H9 (cell line): ENCODE measurements around the gene GPATCH11. TPM values are rescaled to one million over a fixed set of nuclear protein-coding genes. Genes with fewer than 3 reads are reported as not detected.

Source experiments
- DNase-seq: peaks from one replicate; pipeline ENCODE4 v3.0.0-alpha.2; 2017
- H2AFZ ChIP-seq: one replicate; pipeline ENCODE4 v1.6.1; 2013; ENCODE audit warnings: mild to moderate bottlenecking, low read length, control low read depth, moderate library complexity
- H2AK5ac ChIP-seq: 2 replicates; pipeline ENCODE4 v1.6.1; 2013; ENCODE audit warnings: low read length, control low read depth, mixed read lengths; ENCODE audit not compliant: insufficient read length
- H2BK120ac ChIP-seq: one replicate; pipeline ENCODE4 v1.6.1; 2013; ENCODE audit warnings: low read depth, mild to moderate bottlenecking, low read length, control low read depth, inconsistent platforms; ENCODE audit not compliant: poor library complexity, severe bottlenecking
- H2BK12ac ChIP-seq: 2 replicates; pipeline ENCODE4 v1.6.1; 2013; ENCODE audit warnings: low read length, control low read depth, mixed read lengths, low read depth; ENCODE audit not compliant: insufficient read length
- H2BK15ac ChIP-seq: 2 replicates; pipeline ENCODE4 v1.6.1; 2013; ENCODE audit warnings: low read depth, low read length, control low read depth
- H2BK20ac ChIP-seq: one replicate; pipeline ENCODE4 v1.6.1; 2013; ENCODE audit warnings: low read depth, mild to moderate bottlenecking, low read length, control low read depth, inconsistent platforms; ENCODE audit not compliant: poor library complexity, severe bottlenecking
- H2BK5ac ChIP-seq: 2 replicates; pipeline ENCODE4 v1.6.1; 2013; ENCODE audit warnings: low read length, control low read depth, mixed read lengths; ENCODE audit not compliant: insufficient read length
- H3K14ac ChIP-seq: 2 replicates; pipeline ENCODE4 v1.6.1; 2013; ENCODE audit warnings: low read length, control low read depth; ENCODE audit not compliant: insufficient read depth
- H3K18ac ChIP-seq: 2 replicates; pipeline ENCODE4 v1.6.1; 2013; ENCODE audit warnings: low read depth, mild to moderate bottlenecking, mixed read lengths, low read length, control low read depth; ENCODE audit not compliant: insufficient read length
- H3K23ac ChIP-seq: 2 replicates; pipeline ENCODE4 v1.6.1; 2013; ENCODE audit warnings: low read length, control low read depth, mixed read lengths, low read depth; ENCODE audit not compliant: insufficient read length
- H3K23me2 ChIP-seq: 2 replicates; pipeline ENCODE4 v1.6.1; 2013; ENCODE audit warnings: low read depth, mild to moderate bottlenecking, mixed read lengths, low read length, control low read depth; ENCODE audit not compliant: insufficient read length, poor library complexity, severe bottlenecking
- H3K27ac ChIP-seq: 2 replicates; pipeline ENCODE4 v1.5.1; 2013; ENCODE audit warnings: low read length, control low read depth, mixed read lengths, low read depth; ENCODE audit not compliant: insufficient read length
- H3K27me3 ChIP-seq: 2 replicates; pipeline ENCODE4 v1.6.1; 2013; ENCODE audit warnings: low read length, control low read depth, inconsistent platforms; ENCODE audit not compliant: insufficient read depth
- H3K4ac ChIP-seq: 2 replicates; pipeline ENCODE4 v1.6.1; 2013; ENCODE audit warnings: low read depth, mild to moderate bottlenecking, control low read depth, inconsistent platforms, low read length, moderate library complexity
- H3K4me1 ChIP-seq: 2 replicates; pipeline ENCODE4 v1.6.1; 2013; ENCODE audit warnings: low read length, control low read depth, inconsistent platforms; ENCODE audit not compliant: insufficient read depth
- H3K4me2 ChIP-seq: 2 replicates; pipeline ENCODE4 v1.6.1; 2013; ENCODE audit warnings: low read length, control low read depth, mixed read lengths; ENCODE audit not compliant: insufficient read length, insufficient read depth
- H3K56ac ChIP-seq: 2 replicates; pipeline ENCODE4 v1.6.1; 2013; ENCODE audit warnings: low read depth, mild to moderate bottlenecking, mixed read lengths, low read length, control low read depth; ENCODE audit not compliant: insufficient read length
- H3K79me1 ChIP-seq: 2 replicates; pipeline ENCODE4 v1.6.1; 2013; ENCODE audit warnings: low read depth, mild to moderate bottlenecking, moderate library complexity, low read length, control low read depth, inconsistent platforms; ENCODE audit not compliant: insufficient read depth, poor library complexity, severe bottlenecking
- H3K79me2 ChIP-seq: 2 replicates; pipeline ENCODE4 v1.6.1; 2013; ENCODE audit warnings: low read length, control low read depth, inconsistent platforms; ENCODE audit not compliant: insufficient read depth
- H3K9ac ChIP-seq: 2 replicates; pipeline ENCODE4 v1.6.1; 2013; ENCODE audit warnings: low read length, control low read depth, mixed read lengths; ENCODE audit not compliant: insufficient read length; ENCODE audit errors: extremely low read depth
- H3K9me3 ChIP-seq: one replicate; pipeline ENCODE4 v1.6.1; 2013; ENCODE audit warnings: low read depth, low read length, inconsistent platforms; ENCODE audit not compliant: control insufficient read depth
- H3T11ph ChIP-seq: one replicate; pipeline ENCODE4 v1.6.1; 2013; ENCODE audit warnings: mild to moderate bottlenecking, low read length, control low read depth, inconsistent platforms
- H4K20me1 ChIP-seq: one replicate; pipeline ENCODE4 v1.6.1; 2013; ENCODE audit not compliant: control insufficient read depth, insufficient read length, insufficient read depth
- H4K5ac ChIP-seq: 2 replicates; pipeline ENCODE4 v1.6.1; 2013; ENCODE audit warnings: low read depth, mild to moderate bottlenecking, mixed read lengths, low read length, control low read depth; ENCODE audit not compliant: insufficient read length
- H4K8ac ChIP-seq: replicated peaks from 2 replicates; pipeline ENCODE4 v1.6.1; 2013; ENCODE audit warnings: low read length, control low read depth, mixed read lengths, low read depth; ENCODE audit not compliant: insufficient read length
- H4K91ac ChIP-seq: 2 replicates; pipeline ENCODE4 v1.6.1; 2013; ENCODE audit warnings: low read depth, mild to moderate bottlenecking, moderate library complexity, mixed read lengths, low read length, control low read depth; ENCODE audit not compliant: insufficient read length
- H3K27ac Mint-ChIP-seq, 3 experiments: 2 replicates in 2 of 3; 3 replicates in 1 of 3; pipeline ENCODE4 v1.8.0; 2020 to 2021; ENCODE audit warnings: mixed read lengths in 3 of 3, mild to moderate bottlenecking in 1 of 3, moderate library complexity in 1 of 3
- H3K27me3 Mint-ChIP-seq: 2 replicates; pipeline ENCODE4 v1.8.0; 2021; ENCODE audit warnings: low read depth, mild to moderate bottlenecking, moderate library complexity, mixed read lengths
- H3K36me3 Mint-ChIP-seq, 3 experiments: 2 replicates in 2 of 3; 3 replicates in 1 of 3; pipeline ENCODE4 v1.8.0; 2020 to 2021; ENCODE audit warnings: low read depth in 3 of 3, mixed read lengths in 3 of 3; ENCODE audit not compliant: insufficient read depth in 1 of 3
- H3K4me1 Mint-ChIP-seq, 2 experiments: 2 replicates each; pipeline ENCODE4 v1.8.0; 2020; ENCODE audit warnings: mixed read lengths in 2 of 2
- H3K4me3 Mint-ChIP-seq, 2 experiments: 2 replicates in 1 of 2; 3 replicates in 1 of 2; pipeline ENCODE4 v1.8.0; 2020 to 2021; ENCODE audit warnings: mild to moderate bottlenecking in 2 of 2, mixed read lengths in 2 of 2, moderate library complexity in 1 of 2
- H3K9me3 Mint-ChIP-seq, 2 experiments: 2 replicates in 1 of 2; 3 replicates in 1 of 2; pipeline ENCODE4 v1.8.0; 2020; ENCODE audit warnings: mild to moderate bottlenecking in 2 of 2, mixed read lengths in 2 of 2, moderate library complexity in 1 of 2
- WGBS: extraction: QIAGEN DNeasy Blood & Tissue Kit; methylation state at CpG from one replicate; pipeline ENCODE4 v1.1.7; 2013; ENCODE audit warnings: missing lambda C conversion rate, low lambda C conversion rate, mixed read lengths; ENCODE audit not compliant: insufficient read length; ENCODE audit errors: extremely low coverage; 5-methylcytosine and 5-hydroxymethylcytosine counted together
- total RNA-seq: library from RNA; stranded (reverse); gene quantifications from 2 replicates; pipeline ENCODE4 v1.2.1, GENCODE V29; 2021
- TF ChIP-seq, protein P1 (sequence below): fragments of 200-600 bp; sonication (generic); conservative IDR thresholded peaks from 3 replicates; pipeline ENCODE4 v1.8.0; 2021; ENCODE audit warnings: antibody characterized with exemption, mild to moderate bottlenecking

Gene GPATCH11
- total RNA-seq, 1 experiment from 2014 or later, result 3.1 TPM

DNA sequence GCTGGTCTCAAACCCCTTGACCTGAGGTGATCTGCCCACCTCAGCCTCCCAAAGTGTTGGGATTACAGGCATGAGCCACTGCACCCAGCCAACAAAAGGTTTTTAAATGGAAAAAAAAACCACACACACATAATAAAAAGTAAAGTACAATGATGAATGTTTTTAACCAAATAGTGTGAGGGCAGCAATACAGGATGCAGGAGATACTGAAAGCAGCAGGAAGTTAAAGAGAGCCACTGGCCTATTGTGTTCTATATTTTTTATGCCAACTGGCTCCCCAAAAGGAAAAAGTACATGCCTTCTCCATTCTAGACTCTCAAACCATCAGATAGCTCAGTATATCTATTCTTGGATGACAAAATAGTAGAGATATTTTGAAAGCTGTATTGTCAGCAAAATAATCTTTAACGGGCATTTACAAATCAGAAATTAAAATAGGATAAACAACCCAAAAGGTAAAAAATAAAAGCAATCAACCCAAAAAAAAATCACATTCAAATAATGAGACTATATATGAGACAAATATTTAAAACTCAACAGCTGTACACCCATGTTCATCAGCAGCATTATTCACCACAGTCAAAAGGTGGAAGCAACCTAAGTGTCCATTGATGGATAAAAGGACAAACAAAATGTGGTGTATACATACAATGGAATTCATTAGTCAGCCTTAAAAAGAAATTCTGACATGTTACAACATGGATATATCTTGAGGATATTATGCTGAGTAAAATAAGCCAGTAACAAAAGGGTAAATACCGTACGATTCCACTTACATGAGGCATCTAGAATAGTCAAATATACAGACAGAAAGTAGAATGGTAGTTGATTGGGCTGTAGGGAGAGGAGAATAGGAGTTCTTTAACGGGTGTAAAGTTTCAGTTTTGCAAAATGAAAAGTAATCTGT lies 26.2 kb downstream of the GPATCH11 start:
- H3K36me3 Mint-ChIP-seq, result peaks cover 14 to 51% (median 43%) of the 10 kb centered on the region in 3 experiments; a peak in 6 of 7 replicates
- no CpG with 5 or more reads among the region's 4 CpGs for WGBS
- Histone ChIP-seq H3K9ac (no peak overlapping the region), H2AFZ (no peak overlapping the region), H3K23me2 (no peaks in the 10 kb centered on the region), H3K9me3 (no peaks in the 10 kb centered on the region), H3K27me3 (no peaks in the 10 kb centered on the region), H4K5ac (no peak overlapping the region), H4K91ac (no peak overlapping the region), H4K8ac (no peak overlapping the region), H2BK12ac (no peak overlapping the region), H3K27ac (no peak overlapping the region), H3K18ac (no peak overlapping the region), H3K23ac (no peak overlapping the region), H3K4me1 (no peaks in the 10 kb centered on the region; the same call in 1 of the 2 replicates), H2BK5ac (no peak overlapping the region), H3K4ac (no peak overlapping the region), H2BK120ac (no peak overlapping the region), H2BK15ac (no peak overlapping the region), H3K79me1 (no peaks in the 10 kb centered on the region), H3K14ac (no peak overlapping the region), H2BK20ac (no peak overlapping the region), H3K56ac (no peak overlapping the region), H3K4me2 (no peak overlapping the region), H3T11ph (no peak overlapping the region), H3K79me2 (no peaks in the 10 kb centered on the region), H4K20me1 (no peaks in the 10 kb centered on the region), H2AK5ac (no peak overlapping the region)
- H3K4me3 Mint-ChIP-seq, result no peak overlapping the region
- TF ChIP-seq, protein P1, sequence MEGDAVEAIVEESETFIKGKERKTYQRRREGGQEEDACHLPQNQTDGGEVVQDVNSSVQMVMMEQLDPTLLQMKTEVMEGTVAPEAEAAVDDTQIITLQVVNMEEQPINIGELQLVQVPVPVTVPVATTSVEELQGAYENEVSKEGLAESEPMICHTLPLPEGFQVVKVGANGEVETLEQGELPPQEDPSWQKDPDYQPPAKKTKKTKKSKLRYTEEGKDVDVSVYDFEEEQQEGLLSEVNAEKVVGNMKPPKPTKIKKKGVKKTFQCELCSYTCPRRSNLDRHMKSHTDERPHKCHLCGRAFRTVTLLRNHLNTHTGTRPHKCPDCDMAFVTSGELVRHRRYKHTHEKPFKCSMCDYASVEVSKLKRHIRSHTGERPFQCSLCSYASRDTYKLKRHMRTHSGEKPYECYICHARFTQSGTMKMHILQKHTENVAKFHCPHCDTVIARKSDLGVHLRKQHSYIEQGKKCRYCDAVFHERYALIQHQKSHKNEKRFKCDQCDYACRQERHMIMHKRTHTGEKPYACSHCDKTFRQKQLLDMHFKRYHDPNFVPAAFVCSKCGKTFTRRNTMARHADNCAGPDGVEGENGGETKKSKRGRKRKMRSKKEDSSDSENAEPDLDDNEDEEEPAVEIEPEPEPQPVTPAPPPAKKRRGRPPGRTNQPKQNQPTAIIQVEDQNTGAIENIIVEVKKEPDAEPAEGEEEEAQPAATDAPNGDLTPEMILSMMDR, result no peak
- H3K4me1 Mint-ChIP-seq, result peaks cover 5 to 8% of the 10 kb centered on the region in 2 experiments
- H3K27ac Mint-ChIP-seq, result peak overlapping the region in 1 of 3 experiments; percentile 20; a peak in 2 of 7 replicates
- DNase-seq, result no peak
- no peaks in the 10 kb centered on the region for H3K9me3 Mint-ChIP-seq
- H3K27me3 Mint-ChIP-seq, result no peaks in the 10 kb centered on the region
